ENCODE data around the gene COPB2.

The COPB2 gene

GRCh38 chr3:139389552-139390368, at the start of gene COPB2:
TSS of gene COPB2 (minus strand) at chr3:139389647. CDS start at chr3:139389550, 97 bp downstream.
- Histone ChIP-seq H3K4me1 (peaks cover 42% of the 10 kb centered on the region), H3K27me3 (no peaks in the 10 kb centered on the region), H3K9ac (peak within 1 kb of the TSS; percentile 98), H3K27ac (peak within 1 kb of the TSS; percentile 93), H3K4me2 (peak within 1 kb of the TSS; percentile 88), H3K9me3 (no peaks in the 10 kb centered on the region), H3K4me3 (peak within 1 kb of the TSS; percentile 91), H4K20me1 (peaks cover 46% of the 10 kb centered on the region), H3K36me3 (peaks cover 8% of the 10 kb centered on the region; the same call in 1 of the 2 replicates)
- TF ChIP-seq Cebpa-rat (IDR thresholded peaks at IDR 0.05): no peak

GRCh38 chr3:139434764-139435307, 45.4 kb upstream of the COPB2 start:
- no peaks in the 10 kb centered on the region for H3K9me3 ChIP-seq
- H3K9ac ChIP-seq: no peak overlapping the region
- H3K36me3 ChIP-seq: peaks cover 4% of the 10 kb centered on the region; the same call in 1 of the 2 replicates
- no peak overlapping the region for H3K4me3 ChIP-seq
- no peaks in the 10 kb centered on the region for H3K27me3 ChIP-seq
- H4K20me1 ChIP-seq: no peaks in the 10 kb centered on the region
- H3K27ac ChIP-seq: no peak overlapping the region
- H3K4me2 ChIP-seq: no peak overlapping the region
- H3K4me1 ChIP-seq: no peaks in the 10 kb centered on the region
- no peak for TF ChIP-seq Cebpa-rat (IDR thresholded peaks at IDR 0.05)

DNA sequence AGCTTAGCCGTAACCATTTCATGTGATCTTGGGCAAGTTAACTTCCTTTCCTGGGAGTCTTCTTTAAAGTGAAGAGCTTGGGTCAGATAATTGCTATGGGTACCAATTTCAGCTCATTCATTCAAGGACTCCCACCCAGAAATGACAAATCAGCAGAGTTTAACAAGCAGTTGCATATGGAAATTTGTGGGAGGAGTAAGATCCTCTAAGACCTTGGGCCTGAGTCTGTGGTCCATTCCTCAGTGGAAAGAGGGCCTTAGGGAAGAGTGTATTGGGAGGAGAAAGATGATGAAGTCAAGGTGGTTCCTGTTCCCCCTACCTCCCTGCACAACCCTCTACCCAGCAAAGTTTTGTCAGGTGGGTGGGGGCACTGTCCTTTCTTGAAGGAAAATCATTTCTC, 44.8 kb upstream of the COPB2 start:
- Histone ChIP-seq H3K36me3 (peaks cover 4% of the 10 kb centered on the region; the same call in 1 of the 2 replicates), H3K27me3 (no peaks in the 10 kb centered on the region), H3K9ac (no peak overlapping the region), H3K27ac (no peak overlapping the region), H3K4me1 (no peaks in the 10 kb centered on the region), H3K4me2 (no peak overlapping the region), H3K9me3 (no peaks in the 10 kb centered on the region), H3K4me3 (no peak overlapping the region), H4K20me1 (no peaks in the 10 kb centered on the region)
- no peak for TF ChIP-seq Cebpa-rat (IDR thresholded peaks at IDR 0.05)

DNA sequence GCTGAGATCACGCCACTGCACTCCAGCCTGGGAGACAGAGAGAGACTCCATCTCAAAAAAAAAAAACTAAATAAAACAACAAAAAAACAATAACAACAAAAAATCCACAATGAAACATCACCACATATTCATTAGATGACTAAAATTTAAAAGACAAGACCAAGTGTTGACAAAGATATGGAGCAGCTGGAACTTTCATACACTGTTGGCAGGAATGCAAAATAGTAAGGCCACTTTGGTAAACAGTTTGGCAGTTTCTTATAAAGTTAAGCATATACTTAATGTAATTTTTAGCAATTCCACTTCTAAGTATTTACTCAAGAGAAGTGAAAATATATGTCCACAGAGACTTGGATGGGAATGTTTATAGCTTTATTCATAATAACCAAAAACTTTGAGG, 43.6 kb upstream of the COPB2 start:
- Histone ChIP-seq H3K9ac (no peak overlapping the region), H3K27me3 (no peaks in the 10 kb centered on the region), H3K9me3 (no peaks in the 10 kb centered on the region), H3K4me2 (no peak overlapping the region), H3K4me1 (no peaks in the 10 kb centered on the region), H3K36me3 (peaks cover 7% of the 10 kb centered on the region; the same call in 1 of the 2 replicates), H4K20me1 (no peaks in the 10 kb centered on the region), H3K27ac (no peak overlapping the region), H3K4me3 (no peak overlapping the region)
- TF ChIP-seq Cebpa-rat (IDR thresholded peaks at IDR 0.05): no peak

DNA sequence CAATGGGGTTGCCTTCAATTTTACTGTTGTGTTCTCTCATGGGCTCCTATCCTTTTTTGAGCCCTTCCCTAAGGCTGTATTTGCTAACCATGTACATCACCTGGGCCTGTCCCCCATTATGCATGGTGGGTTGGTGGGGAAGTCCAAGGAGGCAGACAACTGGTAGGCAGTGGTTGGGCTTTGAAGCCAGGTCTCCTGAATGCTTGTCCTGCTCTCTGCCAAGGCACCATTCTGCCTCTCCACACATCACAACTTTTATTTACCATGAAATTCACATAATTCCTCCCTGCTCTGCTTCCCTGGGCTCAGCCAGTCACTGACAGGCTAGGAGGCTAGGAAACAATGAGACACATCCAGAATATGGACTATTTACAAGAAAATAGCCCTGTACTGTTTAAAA, 41.0 kb upstream of the COPB2 start:
- Histone ChIP-seq H3K27me3 (no peaks in the 10 kb centered on the region), H3K9me3 (no peaks in the 10 kb centered on the region), H3K36me3 (peaks cover 15% of the 10 kb centered on the region; the same call in 1 of the 2 replicates), H3K4me3 (no peak overlapping the region), H4K20me1 (no peaks in the 10 kb centered on the region), H3K27ac (no peak overlapping the region), H3K4me1 (no peaks in the 10 kb centered on the region), H3K9ac (no peak overlapping the region), H3K4me2 (no peak overlapping the region)
- TF ChIP-seq Cebpa-rat (IDR thresholded peaks at IDR 0.05): no peak

- Histone ChIP-seq H3K4me2 (no peak overlapping the region), H3K4me3 (no peak overlapping the region), H4K20me1 (no peaks in the 10 kb centered on the region), H3K9ac (no peak overlapping the region), H3K4me1 (no peaks in the 10 kb centered on the region), H3K27ac (no peak overlapping the region), H3K9me3 (no peaks in the 10 kb centered on the region), H3K27me3 (no peaks in the 10 kb centered on the region), H3K36me3 (peaks cover 28% of the 10 kb centered on the region)
- peak; percentile 54; the same call in 1 of the 2 replicates for TF ChIP-seq Cebpa-rat (IDR thresholded peaks at IDR 0.05)
Measured at GRCh38 chr3:139427283-139428060, 38.0 kb upstream of the COPB2 start.

- Histone ChIP-seq H3K36me3 (peaks cover 37% of the 10 kb centered on the region), H3K4me2 (no peak overlapping the region), H3K4me1 (no peaks in the 10 kb centered on the region), H3K9ac (no peak overlapping the region), H4K20me1 (no peaks in the 10 kb centered on the region), H3K27ac (no peak overlapping the region), H3K9me3 (no peaks in the 10 kb centered on the region), H3K4me3 (no peak overlapping the region), H3K27me3 (no peaks in the 10 kb centered on the region)
- no peak for TF ChIP-seq Cebpa-rat (IDR thresholded peaks at IDR 0.05)
Measured at GRCh38 chr3:139425745-139426400, 36.4 kb upstream of the COPB2 start.

DNA sequence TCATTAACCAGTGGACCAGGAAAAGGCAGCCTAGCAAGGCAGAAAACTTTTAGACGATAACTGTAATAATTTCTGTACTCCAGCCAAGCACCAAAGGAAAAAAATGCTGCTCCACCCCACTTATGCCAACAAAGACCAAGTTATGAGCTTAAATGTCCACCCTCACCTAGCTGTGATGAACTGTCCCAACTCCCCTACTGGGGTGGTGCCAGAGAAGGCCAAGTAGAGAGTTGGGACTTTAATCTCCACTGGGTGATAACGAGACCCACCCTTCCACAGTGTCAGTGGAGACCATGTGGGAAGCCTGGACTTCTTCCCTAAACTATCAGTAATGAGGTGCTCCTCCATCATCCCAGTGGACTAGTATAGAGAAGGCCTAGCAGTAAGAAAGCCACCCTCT, 33.8 kb upstream of the COPB2 start:
- Histone ChIP-seq H3K4me1 (no peaks in the 10 kb centered on the region), H3K4me2 (no peak overlapping the region), H3K9ac (no peak overlapping the region), H3K9me3 (no peaks in the 10 kb centered on the region), H4K20me1 (no peaks in the 10 kb centered on the region), H3K36me3 (peaks cover 35% of the 10 kb centered on the region), H3K4me3 (no peak overlapping the region), H3K27me3 (no peaks in the 10 kb centered on the region), H3K27ac (no peak overlapping the region)
- no peak for TF ChIP-seq Cebpa-rat (IDR thresholded peaks at IDR 0.05)

GRCh38 chr3:139421460-139421859, 32.0 kb upstream of the COPB2 start:
- Histone ChIP-seq H3K4me2 (no peak overlapping the region), H3K36me3 (peaks cover 38% of the 10 kb centered on the region), H3K27me3 (no peaks in the 10 kb centered on the region), H3K9me3 (peaks cover 8% of the 10 kb centered on the region), H3K4me1 (no peaks in the 10 kb centered on the region), H4K20me1 (no peaks in the 10 kb centered on the region), H3K27ac (no peak overlapping the region), H3K4me3 (no peak overlapping the region), H3K9ac (no peak overlapping the region)
- TF ChIP-seq Cebpa-rat (IDR thresholded peaks at IDR 0.05): no peak

All from BLaER1 (cell line).